Esophagus squamous epithelium (tissue), 5 donors: ENCODE measurements around the gene DTNB. TPM values are rescaled to one million over a fixed set of nuclear protein-coding genes. Genes with fewer than 3 reads are reported as not detected.
A peak's percentile ranks its signal among the peaks of the same experiment; 100 is the strongest.

ENCODE experiments used
- DNase-seq: peaks from one replicate; lab custom pipeline; 2025; lab: John Stamatoyannopoulos, UW
- H3K27ac ChIP-seq, 4 donors: fragments of 200-600 bp; sonication (generic); one replicate each; pipeline ENCODE4 v1.5.1; 2016 to 2019; ENCODE audit warnings: mild to moderate bottlenecking in 1 of 4
- H3K27me3 ChIP-seq, 4 donors: fragments of 200-600 bp; sonication (generic); 1 replicate in 3 of 4; 2 replicates in 1 of 4; pipeline versions ENCODE4 v1.5.1 to v1.6.0; 2017 to 2021; ENCODE audit warnings: antibody characterized with exemption in 1 of 4
- H3K36me3 ChIP-seq, 3 donors: fragments of 200-600 bp; sonication (generic); one replicate each; pipeline ENCODE4 v1.5.1; 2016 to 2019
- H3K4me1 ChIP-seq, 3 donors: fragments of 200-600 bp; sonication (generic); one replicate each; pipeline ENCODE4 v1.5.1; 2017 to 2019
- H3K4me3 ChIP-seq, 4 donors: fragments of 200-600 bp; sonication (generic); 1 replicate in 3 of 4; 2 replicates in 1 of 4; pipeline ENCODE4 v1.5.1; 2016 to 2019; ENCODE audit warnings: mild to moderate bottlenecking in 2 of 4, moderate library complexity in 1 of 4
- H3K9me3 ChIP-seq, 3 donors: fragments of 200-600 bp; sonication (generic); one replicate each; pipeline ENCODE4 v1.5.1; 2016 to 2019
- POLR2A ChIP-seq, 4 donors: fragments of 450-650 bp; IDR thresholded peaks; one replicate each; pipeline ENCODE4 v1.6.1; 2017; ENCODE audit warnings: antibody characterized with exemption in 4 of 4, mild to moderate bottlenecking in 4 of 4, moderate library complexity in 3 of 4
- WGBS, 2 donors: methylation state at CpG; one replicate each; pipeline ENCODE4 v1.1.5; 2018; 5-methylcytosine and 5-hydroxymethylcytosine counted together
- intact Hi-C: fragments of 100-400 bp; cut with DNase I; formaldehyde crosslinking; loops from one replicate; pipeline ENCODE4 v1.15.0; 2022
- total RNA-seq, 4 donors: library from RNA; depleted of rRNA; stranded (reverse); fragments of >200 nt; gene quantifications; one replicate each; pipeline ENCODE4 v1.1.0, GENCODE V29; 2016
- TF ChIP-seq, protein P1 (sequence below), 6 experiments: fragments of 450-650 bp in 4 of 6; fragments of 200-600 bp in 2 of 6; sonication (generic) in 2 of 6; IDR thresholded peaks; one replicate each; pipeline ENCODE4 v1.5.1; 2016 to 2019; ENCODE audit warnings: antibody characterized with exemption in 6 of 6, mild to moderate bottlenecking in 4 of 6, moderate library complexity in 4 of 6
- donor health status: DM: yes; HTN: yes; CAD: no.

The DTNB gene
- total RNA-seq, 4 donors from 2014 or later, result 7.8 to 17.2 (median 9.6) TPM

DNA sequence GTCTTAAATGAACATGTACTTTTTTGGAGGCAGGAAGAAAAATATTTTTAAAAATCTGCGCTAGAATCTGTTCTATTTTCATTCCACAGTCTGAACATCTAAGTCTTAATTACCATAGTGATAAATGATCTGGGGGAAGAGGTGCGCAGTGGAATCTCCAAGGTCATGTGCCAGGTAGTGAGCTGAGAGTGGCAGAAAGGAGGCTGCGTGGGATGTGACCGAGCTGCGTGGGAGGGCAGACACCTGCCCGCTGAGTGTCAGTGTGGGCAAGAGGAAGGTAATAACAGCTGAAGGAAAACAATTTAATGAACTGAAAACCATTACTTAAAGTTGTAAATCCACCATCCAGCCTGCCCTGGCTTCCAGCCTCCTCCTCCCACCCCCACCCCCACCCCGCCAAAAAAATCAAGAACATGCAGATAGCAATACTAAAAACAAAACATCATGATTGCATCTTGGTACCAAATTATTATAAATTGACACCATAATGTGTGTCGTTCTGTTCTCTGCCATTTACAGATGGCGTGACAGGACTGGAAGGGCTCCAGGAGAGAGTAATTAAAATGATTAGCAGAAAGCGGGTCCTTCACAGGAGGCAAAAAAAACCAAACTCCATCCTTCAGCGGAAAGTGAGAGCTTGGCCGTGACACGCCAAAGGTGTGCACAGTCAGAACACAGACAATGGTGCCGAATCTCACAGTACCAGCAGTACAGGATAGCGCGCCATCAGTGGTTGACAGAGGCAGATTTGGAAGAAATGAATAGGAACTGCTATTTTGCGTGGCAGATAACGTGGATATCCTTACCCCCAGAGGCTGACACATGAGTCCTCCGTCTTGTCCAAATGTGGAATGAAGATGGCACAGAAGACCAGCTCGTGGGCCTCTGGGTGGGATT is 11.4 kb upstream of the DTNB start:
- Histone ChIP-seq H3K4me3 (no peak overlapping the region), H3K27me3 (no peaks in the 10 kb centered on the region), H3K9me3 (no peaks in the 10 kb centered on the region), H3K4me1 (no peaks in the 10 kb centered on the region), H3K36me3 (no peaks in the 10 kb centered on the region), H3K27ac (no peak overlapping the region)
- 78 to 84% methylated on average over 20 of the region's 20 CpGs for WGBS, 2 donors
- no peak for DNase-seq
- intact Hi-C loops, result no loop called here
- TF ChIP-seq, protein P1, sequence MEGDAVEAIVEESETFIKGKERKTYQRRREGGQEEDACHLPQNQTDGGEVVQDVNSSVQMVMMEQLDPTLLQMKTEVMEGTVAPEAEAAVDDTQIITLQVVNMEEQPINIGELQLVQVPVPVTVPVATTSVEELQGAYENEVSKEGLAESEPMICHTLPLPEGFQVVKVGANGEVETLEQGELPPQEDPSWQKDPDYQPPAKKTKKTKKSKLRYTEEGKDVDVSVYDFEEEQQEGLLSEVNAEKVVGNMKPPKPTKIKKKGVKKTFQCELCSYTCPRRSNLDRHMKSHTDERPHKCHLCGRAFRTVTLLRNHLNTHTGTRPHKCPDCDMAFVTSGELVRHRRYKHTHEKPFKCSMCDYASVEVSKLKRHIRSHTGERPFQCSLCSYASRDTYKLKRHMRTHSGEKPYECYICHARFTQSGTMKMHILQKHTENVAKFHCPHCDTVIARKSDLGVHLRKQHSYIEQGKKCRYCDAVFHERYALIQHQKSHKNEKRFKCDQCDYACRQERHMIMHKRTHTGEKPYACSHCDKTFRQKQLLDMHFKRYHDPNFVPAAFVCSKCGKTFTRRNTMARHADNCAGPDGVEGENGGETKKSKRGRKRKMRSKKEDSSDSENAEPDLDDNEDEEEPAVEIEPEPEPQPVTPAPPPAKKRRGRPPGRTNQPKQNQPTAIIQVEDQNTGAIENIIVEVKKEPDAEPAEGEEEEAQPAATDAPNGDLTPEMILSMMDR (IDR thresholded peaks at IDR 0.05), result no peak
- no peak for TF ChIP-seq POLR2A (IDR thresholded peaks at IDR 0.05)

DNA sequence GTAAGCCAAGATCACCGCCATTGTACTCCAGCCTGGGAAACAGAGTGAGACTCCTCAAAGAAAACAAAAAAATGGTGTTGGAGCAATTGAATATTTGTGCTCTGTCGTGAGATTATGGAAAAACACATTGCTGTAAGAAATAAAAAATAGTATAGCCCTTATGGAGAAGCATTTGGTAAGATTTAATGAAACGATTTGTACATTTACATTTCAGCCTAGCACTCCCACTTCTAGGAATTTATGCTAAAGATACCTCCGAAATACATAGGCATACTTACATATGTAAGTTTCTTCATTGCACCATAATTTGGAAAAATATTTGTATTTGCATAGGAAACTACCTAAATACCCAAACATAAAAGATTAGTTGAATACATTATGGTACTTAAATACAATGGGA is 8.7 kb upstream of the DTNB start:
- no peak for TF ChIP-seq POLR2A (IDR thresholded peaks at IDR 0.05)
- TF ChIP-seq, protein P1 (IDR thresholded peaks at IDR 0.05), result no peak
- H3K4me3 ChIP-seq, result no peak overlapping the region
- WGBS, 2 donors, result 77 to 81% methylated on average over 4 of the region's 4 CpGs
- no peaks in the 10 kb centered on the region for H3K9me3 ChIP-seq
- no peaks in the 10 kb centered on the region for H3K36me3 ChIP-seq
- H3K27ac ChIP-seq, result no peak overlapping the region
- DNase-seq, result no peak
- intact Hi-C loops, result no loop called here
- no peaks in the 10 kb centered on the region for H3K4me1 ChIP-seq
- H3K27me3 ChIP-seq, result no peaks in the 10 kb centered on the region

DNA sequence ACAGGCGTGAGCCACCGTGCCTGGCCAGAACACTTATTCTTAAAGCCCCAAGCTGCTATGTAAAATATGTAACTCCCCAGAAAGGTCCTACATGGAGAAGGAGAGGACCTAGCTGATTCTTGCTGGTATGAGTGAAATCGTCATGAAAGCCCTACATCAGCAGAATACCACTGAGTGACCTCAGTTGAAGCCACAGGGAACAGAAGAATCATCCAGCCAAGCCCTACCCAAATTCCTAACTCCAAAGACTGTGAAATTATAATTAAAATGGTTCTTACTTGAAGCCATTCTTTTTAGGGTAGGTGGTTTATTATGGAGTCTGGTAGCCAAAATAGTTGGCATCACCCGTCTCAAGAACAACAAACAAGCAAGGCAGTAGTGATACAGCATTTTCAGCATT is 4.5 kb upstream of the DTNB start:
- DNase-seq, result no peak
- 91 to 94% methylated on average over 2 to 4 of the region's 4 CpGs for WGBS, 2 donors
- no peaks in the 10 kb centered on the region for H3K9me3 ChIP-seq
- TF ChIP-seq POLR2A (IDR thresholded peaks at IDR 0.05), result no peak
- TF ChIP-seq, protein P1 (IDR thresholded peaks at IDR 0.05), result no peak
- no peaks in the 10 kb centered on the region for H3K27me3 ChIP-seq
- intact Hi-C loops, result no loop called here
- no peaks in the 10 kb centered on the region for H3K36me3 ChIP-seq
- H3K4me3 ChIP-seq, result no peak overlapping the region
- no peak overlapping the region for H3K27ac ChIP-seq
- H3K4me1 ChIP-seq, result peaks cover 0 to 13% (median 0%) of the 10 kb centered on the region in 3 donors

DNA sequence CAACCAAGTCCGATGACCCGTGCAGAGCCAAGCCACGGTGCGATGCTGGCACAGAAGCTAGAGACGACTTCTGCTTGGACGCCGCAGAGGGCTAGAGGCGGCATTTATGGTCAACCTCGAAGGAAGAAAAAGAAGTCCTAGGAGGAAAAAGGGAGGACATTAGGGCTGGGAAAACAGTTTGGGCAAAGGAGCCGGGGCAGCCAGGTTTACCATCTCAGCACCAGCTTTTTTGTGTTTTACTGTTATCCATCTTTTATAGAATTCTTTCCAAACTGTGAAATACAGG is 643 bp upstream of the DTNB start:
- WGBS, 2 donors, result 5 to 7% methylated on average over 10 of the region's 10 CpGs
- intact Hi-C loops, result no loop called here
- H3K27ac ChIP-seq, result peak overlapping the region; percentile 73 to 94 (median 84)
- DNase-seq, result no peak
- H3K27me3 ChIP-seq, result no peaks in the 10 kb centered on the region
- H3K4me1 ChIP-seq, result peaks cover 0 to 39% (median 4%) of the 10 kb centered on the region in 3 donors
- H3K4me3 ChIP-seq, result peak overlapping the region; percentile 80 to 98 (median 97)
- TF ChIP-seq, protein P1 (IDR thresholded peaks at IDR 0.05), result no peak
- TF ChIP-seq POLR2A (IDR thresholded peaks at IDR 0.05), result no peak
- H3K36me3 ChIP-seq, result no peaks in the 10 kb centered on the region
- H3K9me3 ChIP-seq, result no peaks in the 10 kb centered on the region

DNA sequence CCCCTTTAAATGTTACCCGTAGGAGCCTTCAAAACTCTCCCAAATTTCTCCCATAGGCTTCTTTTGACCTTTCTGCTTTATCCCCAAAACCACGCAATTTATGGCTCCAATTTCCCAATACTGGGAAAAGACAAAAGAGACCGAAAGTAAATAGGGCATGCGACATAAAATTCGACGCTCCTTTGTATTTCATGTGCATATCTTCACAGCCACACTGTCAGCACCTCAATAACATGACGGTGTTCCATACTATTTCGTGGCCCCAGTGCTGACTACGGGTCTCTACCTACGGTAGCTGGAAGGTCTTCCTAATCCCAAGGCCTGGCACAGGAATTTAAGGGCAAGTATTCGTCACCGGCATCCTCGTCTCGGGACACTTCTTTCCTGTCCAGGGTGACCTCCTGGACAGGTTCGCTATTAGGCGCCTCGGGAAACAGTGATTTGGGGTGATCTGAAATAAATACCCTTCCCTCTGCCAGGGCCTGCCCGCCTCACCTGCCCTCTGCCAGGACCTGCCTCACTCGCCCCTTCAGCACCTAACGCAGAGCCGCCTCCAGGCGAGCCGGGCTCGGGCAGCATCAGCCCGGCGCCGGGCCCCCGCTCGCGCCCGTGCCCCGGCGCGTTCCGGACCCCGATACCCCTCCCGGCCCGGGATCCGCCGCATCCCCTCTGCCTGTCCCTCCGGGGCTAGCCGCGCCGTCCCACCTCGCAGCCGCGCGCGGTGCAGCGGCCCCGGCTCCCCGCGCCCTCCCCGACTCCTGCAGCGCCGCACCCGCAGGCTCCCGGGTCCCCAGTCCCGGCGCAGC is 680 bp downstream of the DTNB start:
- Histone ChIP-seq H3K36me3 (no peaks in the 10 kb centered on the region), H3K4me1 (peaks cover 0 to 39% (median 4%) of the 10 kb centered on the region in 3 donors), H3K27ac (peak overlapping the region; percentile 86 to 94 (median 90)), H3K4me3 (peak overlapping the region; percentile 80 to 98 (median 97)), H3K27me3 (no peaks in the 10 kb centered on the region), H3K9me3 (no peaks in the 10 kb centered on the region)
- TF ChIP-seq POLR2A (IDR thresholded peaks at IDR 0.05), result no peak
- TF ChIP-seq, protein P1 (IDR thresholded peaks at IDR 0.05), result no peak
- intact Hi-C loops, result no loop called here
- WGBS, 2 donors, result 6% methylated on average over 15 to 22 of the region's 60 CpGs
- DNase-seq, result no peak
